HepG2 (cell line): ENCODE data around the gene ABCC5. TPM values are rescaled to one million over a fixed set of nuclear protein-coding genes. Genes with fewer than 3 reads are reported as not detected.

Experiments used
- ATAC-seq: fragments of 200-7000 bp; cut with Tn5 transposase; 3 replicates; pipeline ENCODE4 v1.9.1; 2020; ENCODE audit warnings: mild to moderate bottlenecking, moderate library complexity
- BruUV-seq: library from RNA; stranded (reverse); fragments of 400-500 nt; replicated peaks from 2 replicates; lab custom pipeline; 2021; lab: Mats Ljungman, UMichigan
- CTCF ChIA-PET: fragments of 300-600 bp; formaldehyde crosslinking; extraction: SDS; loops from one replicate; lab custom pipeline; 2021; ENCODE audit warnings: low total read pairs, inconsistent platforms, low intra/inter-chr PET ratio; lab: Yijun Ruan, JAX
- POLR2A ChIA-PET: fragments of 350-600 bp; sonication (Branson Sonifier 250); formaldehyde crosslinking; loops from one replicate; lab custom pipeline; 2020; ENCODE audit warnings: antibody characterized with exemption, inconsistent platforms; lab: Yijun Ruan, JAX
- DNase-seq: peaks from one replicate; pipeline ENCODE4 v3.0.0-alpha.2; 2015; ENCODE audit warnings: low spot score
- FAIRE-seq: peaks from 3 replicates; lab custom pipeline; 2011; peaks lifted over from hg19 to GRCh38; lab: Jason Lieb, UNC
- H2AFZ ChIP-seq: one replicate; pipeline ENCODE4 v1.6.1; 2011; ENCODE audit warnings: low read length, inconsistent platforms
- H3K27ac ChIP-seq: fragments of 300-600 bp; 3 replicates; pipeline ENCODE4 v1.8.0; 2011; ENCODE audit warnings: mixed run types, mild to moderate bottlenecking, mixed read lengths, low read length, inconsistent platforms; ENCODE audit not compliant: insufficient read depth; ENCODE audit errors: extremely low read length
- H3K27me3 ChIP-seq, 2 experiments: fragments of 200-600 bp in 1 of 2; 2 replicates in 1 of 2; 3 replicates in 1 of 2; pipeline versions ENCODE4 v1.6.0 to v1.8.0; 2011; ENCODE audit warnings: low read length in 2 of 2, mild to moderate bottlenecking in 2 of 2, moderate library complexity in 2 of 2, inconsistent platforms in 1 of 2; ENCODE audit not compliant: insufficient read depth in 2 of 2, control insufficient read depth in 1 of 2
- H3K36me3 ChIP-seq, 2 experiments: fragments of 200-600 bp in 1 of 2; replicated peaks in 1 of 2; 2 replicates in 1 of 2; 3 replicates in 1 of 2; pipeline versions ENCODE4 v1.5.1 to v1.8.0; 2011; ENCODE audit warnings: low read length in 2 of 2, inconsistent platforms in 1 of 2; ENCODE audit not compliant: insufficient read depth in 2 of 2, control insufficient read depth in 1 of 2
- H3K4me1 ChIP-seq: 2 replicates; pipeline ENCODE4 v1.5.1; 2012; ENCODE audit warnings: low read length, inconsistent platforms; ENCODE audit not compliant: insufficient read depth
- H3K4me2 ChIP-seq: 2 replicates; pipeline ENCODE4 v1.6.0; 2011; ENCODE audit warnings: low read depth, low read length, inconsistent platforms
- H3K4me3 ChIP-seq, 3 experiments: fragments of 200-600 bp in 1 of 3; sonication (generic), shearing (Covaris generic) in 1 of 3; replicated peaks in 1 of 3; 2 replicates each; pipeline ENCODE4 v1.5.1; 2011 to 2016; ENCODE audit warnings: low read length in 3 of 3, inconsistent platforms in 2 of 3, low read depth in 2 of 3, mild to moderate bottlenecking in 2 of 3, control low read depth in 1 of 3, mixed read lengths in 1 of 3; ENCODE audit not compliant: insufficient read depth in 1 of 3
- H3K79me2 ChIP-seq: one replicate; pipeline ENCODE4 v1.6.1; 2011; ENCODE audit warnings: low read length, inconsistent platforms; ENCODE audit not compliant: insufficient read depth
- H3K9ac ChIP-seq: 2 replicates; pipeline ENCODE4 v1.6.0; 2011; ENCODE audit warnings: mild to moderate bottlenecking, low read depth, low read length, inconsistent platforms; ENCODE audit not compliant: insufficient read depth
- H3K9me3 ChIP-seq: 2 replicates; pipeline ENCODE4 v1.5.1; 2012; ENCODE audit warnings: mild to moderate bottlenecking, low read length
- H4K20me1 ChIP-seq: 2 replicates; pipeline ENCODE4 v1.6.0; 2011; ENCODE audit warnings: inconsistent platforms, mild to moderate bottlenecking, low read length, moderate library complexity; ENCODE audit not compliant: insufficient read depth
- CEBPB ChIP-seq: IDR thresholded peaks from 2 replicates; pipeline ENCODE4 v1.6.1; 2011; ENCODE audit warnings: low read depth, low read length, improper control_type of control experiment, borderline replicate concordance
- ZNF678 ChIP-seq: sonication (generic); formaldehyde crosslinking; IDR thresholded peaks from 2 replicates; pipeline ENCODE4 v1.4.0; 2020; ENCODE audit warnings: mild to moderate bottlenecking, missing genetic modification reagents
- ZNF749 ChIP-seq: sonication (generic); formaldehyde crosslinking; IDR thresholded peaks from 2 replicates; pipeline ENCODE4 v1.8.0; 2022; ENCODE audit warnings: mild to moderate bottlenecking, missing genetic modification reagents, moderate library complexity, borderline replicate concordance
- WGBS: methylation state at CpG from one replicate; pipeline ENCODE4 v1.1.6; 2017; ENCODE audit warnings: low lambda C conversion rate; 5-methylcytosine and 5-hydroxymethylcytosine counted together
- in situ Hi-C: cut with HindIII; loops from 2 replicates; pipeline ENCODE4 v1.10.0; 2017; ENCODE audit warnings: low pct_unique_long_range_greater_than_20kb; ENCODE audit not compliant: extremely low pct_ligation_motif_present
- intact Hi-C: fragments of 100-400 bp; cut with micrococcal nuclease; formaldehyde crosslinking; loops from one replicate; pipeline ENCODE4 v1.10.0; 2022; ENCODE audit not compliant: unreplicated experiment
- polyA plus RNA-seq, 8 experiments: library from polyadenylated mRNA; depleted of rRNA in 3 of 8; stranded (reverse) in 7 of 8; unstranded in 1 of 8; fragments of >200 nt; fragmentation: Illumina TruSeq in 4 of 8; extraction: Trizol in 4 of 8; gene quantifications; 2 replicates each; pipeline versions ENCODE4 v1.2.1 to v1.2.3, GENCODE V29; 2011 to 2016; ENCODE audit warnings: low read depth in 4 of 8, missing spikeins in 1 of 8, mixed read lengths in 1 of 8; ENCODE audit not compliant: insufficient read depth in 1 of 8
- total RNA-seq, 5 experiments: library from RNA; depleted of rRNA; stranded (reverse); fragments of >200 nt; fragmentation: Illumina TruSeq; extraction: Trizol; gene quantifications; 2 replicates each; pipeline ENCODE4 v1.2.3, GENCODE V29; 2016; ENCODE audit warnings: low read depth in 1 of 5
- TF ChIP-seq, protein P1 (sequence below): sonication (generic); formaldehyde crosslinking; IDR thresholded peaks from 2 replicates; pipeline ENCODE4 v1.4.0; 2020; ENCODE audit warnings: mild to moderate bottlenecking, missing genetic modification reagents

ABCC5 gene
- total and polyA plus RNA-seq, 2 of the 13 experiments (the other 11 are each of a cell fraction or from before 2014, with no cell fraction given) = 12.5 to 12.7 TPM

DNA sequence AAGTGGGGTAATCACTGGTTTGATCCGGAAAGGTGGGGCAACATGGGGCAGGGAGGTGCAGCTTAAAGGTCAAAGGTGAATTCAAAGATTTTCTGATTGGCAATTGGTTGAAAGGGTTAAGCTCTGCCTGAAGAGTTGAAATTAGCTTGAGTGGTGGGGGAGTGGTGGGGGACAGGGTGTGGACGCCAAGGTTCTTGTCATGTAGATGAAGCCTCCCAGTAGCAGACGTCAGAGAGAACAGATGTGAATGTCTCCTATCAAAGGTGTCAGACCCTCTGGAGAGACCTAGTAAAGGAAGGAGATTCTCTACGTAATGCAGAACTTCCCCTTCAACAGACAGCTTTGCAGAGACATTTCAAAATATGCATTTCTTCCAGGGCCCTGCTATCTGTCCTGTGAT is 62.8 kb downstream of the ABCC5 start (continued):
- no peak for TF ChIP-seq ZNF749
- TF ChIP-seq, protein P1, sequence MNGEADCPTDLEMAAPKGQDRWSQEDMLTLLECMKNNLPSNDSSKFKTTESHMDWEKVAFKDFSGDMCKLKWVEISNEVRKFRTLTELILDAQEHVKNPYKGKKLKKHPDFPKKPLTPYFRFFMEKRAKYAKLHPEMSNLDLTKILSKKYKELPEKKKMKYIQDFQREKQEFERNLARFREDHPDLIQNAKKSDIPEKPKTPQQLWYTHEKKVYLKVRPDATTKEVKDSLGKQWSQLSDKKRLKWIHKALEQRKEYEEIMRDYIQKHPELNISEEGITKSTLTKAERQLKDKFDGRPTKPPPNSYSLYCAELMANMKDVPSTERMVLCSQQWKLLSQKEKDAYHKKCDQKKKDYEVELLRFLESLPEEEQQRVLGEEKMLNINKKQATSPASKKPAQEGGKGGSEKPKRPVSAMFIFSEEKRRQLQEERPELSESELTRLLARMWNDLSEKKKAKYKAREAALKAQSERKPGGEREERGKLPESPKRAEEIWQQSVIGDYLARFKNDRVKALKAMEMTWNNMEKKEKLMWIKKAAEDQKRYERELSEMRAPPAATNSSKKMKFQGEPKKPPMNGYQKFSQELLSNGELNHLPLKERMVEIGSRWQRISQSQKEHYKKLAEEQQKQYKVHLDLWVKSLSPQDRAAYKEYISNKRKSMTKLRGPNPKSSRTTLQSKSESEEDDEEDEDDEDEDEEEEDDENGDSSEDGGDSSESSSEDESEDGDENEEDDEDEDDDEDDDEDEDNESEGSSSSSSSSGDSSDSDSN (CRISPR knock-in tag) = no peak

GRCh38 chr3:183953471-183954070 is 64.1 kb downstream of the ABCC5 start:
- no TSS peak for BruUV-seq
- ChIA-PET CTCF (no interaction called here), POLR2A (no interaction called here)
- no peaks in the 10 kb centered on the region for H3K79me2 ChIP-seq
- intact Hi-C loops (no loop called here), in situ Hi-C loops (no loop called here)
- H3K36me3 ChIP-seq = peaks cover 5 to 11% of the 10 kb centered on the region in 2 experiments; a peak in 3 of 5 replicates
- DNase-seq (no peak), FAIRE-seq (no peak), ATAC-seq (no peak)
- no peaks in the 10 kb centered on the region for H4K20me1 ChIP-seq
- no peak overlapping the region for H3K4me3 ChIP-seq
- no peaks in the 10 kb centered on the region for H3K4me1 ChIP-seq
- no peaks in the 10 kb centered on the region for H3K27me3 ChIP-seq
- no peak overlapping the region for H3K9ac ChIP-seq
- no peak overlapping the region for H2AFZ ChIP-seq
- WGBS = 91% methylated on average over 6 of the region's 6 CpGs
- no peaks in the 10 kb centered on the region for H3K9me3 ChIP-seq
- no peak overlapping the region for H3K27ac ChIP-seq
- H3K4me2 ChIP-seq = no peak overlapping the region
- TF ChIP-seq CEBPB (no peak), ZNF678 (CRISPR knock-in tag) (no peak)
